Posterior vena cava (tissue), 2 donors: ENCODE data around the gene CHD1. TPM values are rescaled to one million over a fixed set of nuclear protein-coding genes. Genes with fewer than 3 reads are reported as not detected.

Experiments used
- DNase-seq: peaks from one replicate; pipeline ENCODE4 v3.0.0-alpha.2; 2020; ENCODE audit warnings: low spot score
- intact Hi-C, 2 donors: fragments of 100-400 bp; cut with DNase I; formaldehyde crosslinking; loops; one replicate each; pipeline versions ENCODE4 v1.14.1 to v1.14.2; 2022 to 2023
- total RNA-seq, 2 donors: library from RNA; stranded (reverse); fragmentation: NEBNext Ultra II Directional; extraction: Animal tissue kit (Norgen Biotek cat#: 25700); gene quantifications; one replicate each; pipeline ENCODE4 v1.2.1, GENCODE V29; 2021
- donor health status: DM: yes; HTN: yes; CAD: no.
- donor health status: DM: yes; HTN: yes; CAD: no.

CHD1 gene
- total RNA-seq, 2 donors from 2014 or later = 32.3 to 39.9 TPM

GRCh38 chr5:98836175-98836574 lies 92.6 kb downstream of the CHD1 start:
- DNase-seq = no peak
- intact Hi-C loops = no loop called here

- intact Hi-C loops = no loop called here
- DNase-seq = no peak
Observed at GRCh38 chr5:98827588-98828284, 101.1 kb downstream of the CHD1 start.

- no peak for DNase-seq
- intact Hi-C loops = no loop called here
Observed at GRCh38 chr5:98827161-98827560, 101.6 kb downstream of the CHD1 start.

GRCh38 chr5:98825582-98826375 lies 103.0 kb downstream of the CHD1 start:
- intact Hi-C loops = no loop called here

GRCh38 chr5:98816582-98817222 lies 112.1 kb downstream of the CHD1 start:
- no peak for DNase-seq
- intact Hi-C loops = no loop called here

More at GRCh38 chr5:98825582-98826375, 103.0 kb downstream of the CHD1 start:
- DNase-seq = no peak

- no peak for DNase-seq
- intact Hi-C loops = no loop called here
Observed at GRCh38 chr5:98813755-98814154, 115.1 kb downstream of the CHD1 start.

GRCh38 chr5:98810206-98810605 lies 118.6 kb downstream of the CHD1 start:
- DNase-seq = no peak
- intact Hi-C loops = no loop called here

GRCh38 chr5:98807806-98808205 lies 121.0 kb downstream of the CHD1 start:
- intact Hi-C loops = no loop called here
- no peak for DNase-seq

- no peak for DNase-seq
- intact Hi-C loops = no loop called here
Observed at GRCh38 chr5:98805070-98805469, 123.7 kb downstream of the CHD1 start.

GRCh38 chr5:98804066-98804465 lies 124.7 kb downstream of the CHD1 start:
- intact Hi-C loops = no loop called here
- no peak for DNase-seq

Other genes with a start within 250 kb of the CHD1 start
- 10 to 100 TPM; 10.9 to 12.9 TPM for gene RGMB, start 155.3 kb downstream of the CHD1 start, total RNA-seq